Esophagus squamous epithelium (tissue), 4 donors: ENCODE data around the gene SYNE2.

Source experiments
- POLR2A ChIP-seq, 4 donors: fragments of 450-650 bp; IDR thresholded peaks; one replicate each; pipeline ENCODE4 v1.6.1; 2017; ENCODE audit warnings: antibody characterized with exemption in 4 of 4, mild to moderate bottlenecking in 4 of 4, moderate library complexity in 3 of 4
- TF ChIP-seq, protein P1 (sequence below), 6 experiments: fragments of 450-650 bp in 4 of 6; fragments of 200-600 bp in 2 of 6; sonication (generic) in 2 of 6; IDR thresholded peaks; one replicate each; pipeline ENCODE4 v1.5.1; 2016 to 2019; ENCODE audit warnings: antibody characterized with exemption in 6 of 6, mild to moderate bottlenecking in 4 of 6, moderate library complexity in 4 of 6

- TF ChIP-seq, protein P1, sequence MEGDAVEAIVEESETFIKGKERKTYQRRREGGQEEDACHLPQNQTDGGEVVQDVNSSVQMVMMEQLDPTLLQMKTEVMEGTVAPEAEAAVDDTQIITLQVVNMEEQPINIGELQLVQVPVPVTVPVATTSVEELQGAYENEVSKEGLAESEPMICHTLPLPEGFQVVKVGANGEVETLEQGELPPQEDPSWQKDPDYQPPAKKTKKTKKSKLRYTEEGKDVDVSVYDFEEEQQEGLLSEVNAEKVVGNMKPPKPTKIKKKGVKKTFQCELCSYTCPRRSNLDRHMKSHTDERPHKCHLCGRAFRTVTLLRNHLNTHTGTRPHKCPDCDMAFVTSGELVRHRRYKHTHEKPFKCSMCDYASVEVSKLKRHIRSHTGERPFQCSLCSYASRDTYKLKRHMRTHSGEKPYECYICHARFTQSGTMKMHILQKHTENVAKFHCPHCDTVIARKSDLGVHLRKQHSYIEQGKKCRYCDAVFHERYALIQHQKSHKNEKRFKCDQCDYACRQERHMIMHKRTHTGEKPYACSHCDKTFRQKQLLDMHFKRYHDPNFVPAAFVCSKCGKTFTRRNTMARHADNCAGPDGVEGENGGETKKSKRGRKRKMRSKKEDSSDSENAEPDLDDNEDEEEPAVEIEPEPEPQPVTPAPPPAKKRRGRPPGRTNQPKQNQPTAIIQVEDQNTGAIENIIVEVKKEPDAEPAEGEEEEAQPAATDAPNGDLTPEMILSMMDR (IDR thresholded peaks at IDR 0.05), result no peak
- TF ChIP-seq POLR2A (IDR thresholded peaks at IDR 0.05), result no peak
Measured at GRCh38 chr14:64209444-64210131, 356.8 kb downstream of the SYNE2 start.
